ENCODE results near the gene BRINP3. TPM values are rescaled to one million over a fixed set of nuclear protein-coding genes. Genes with fewer than 3 reads are reported as not detected.

BRINP3 gene
- total RNA-seq, 4 donors from 2014 or later: 0.23 to 0.25 TPM; not detected in 2

- intact Hi-C loops (cut with DNase I; ENCODE audit: low total_unique reads): no loop called here
- H3K4me3 ChIP-seq (ENCODE audit: low read depth, poor library complexity, severe bottlenecking): no peak overlapping the region
- WGBS, 2 donors: 82 to 84% methylated on average over 2 of the region's 2 CpGs
- no peak for DNase-seq (ENCODE audit: low spot score in 2 of 2)
- TF ChIP-seq CTCF (IDR thresholded peaks at IDR 0.05) (no peak), POLR2A (IDR thresholded peaks at IDR 0.05) (no peak)
Measured at GRCh38 chr1:190289897-190290296, 187.8 kb downstream of the BRINP3 start.

- H3K4me3 ChIP-seq (ENCODE audit: low read depth, poor library complexity, severe bottlenecking): no peak overlapping the region
- intact Hi-C loops (cut with DNase I; ENCODE audit: low total_unique reads): no loop called here
- TF ChIP-seq POLR2A (IDR thresholded peaks at IDR 0.05): no peak
- no peak for DNase-seq (ENCODE audit: low spot score in 2 of 2)
- 60 to 79% methylated on average over 1 of the region's 1 CpG for WGBS, 2 donors
Measured at GRCh38 chr1:190286111-190286510, 191.6 kb downstream of the BRINP3 start.

GRCh38 chr1:190277107-190277506, 200.6 kb downstream of the BRINP3 start:
- 78 to 87% methylated on average over 3 of the region's 3 CpGs for WGBS, 2 donors
- intact Hi-C loops (cut with DNase I; ENCODE audit: low total_unique reads): no loop called here

GRCh38 chr1:190274721-190275120, 202.9 kb downstream of the BRINP3 start:
- TF ChIP-seq CTCF (IDR thresholded peaks at IDR 0.05): no peak
- TF ChIP-seq POLR2A (IDR thresholded peaks at IDR 0.05): no peak
- H3K4me3 ChIP-seq (ENCODE audit: low read depth, poor library complexity, severe bottlenecking): no peak overlapping the region
- intact Hi-C loops (cut with DNase I; ENCODE audit: low total_unique reads): no loop called here
- DNase-seq (ENCODE audit: low spot score in 2 of 2): no peak
- WGBS, 2 donors: 90 to 95% methylated on average over 1 of the region's 1 CpG

More at GRCh38 chr1:190277107-190277506, 200.6 kb downstream of the BRINP3 start:
- DNase-seq (ENCODE audit: low spot score in 2 of 2): no peak
- TF ChIP-seq POLR2A (IDR thresholded peaks at IDR 0.05) (no peak), CTCF (IDR thresholded peaks at IDR 0.05) (no peak)
- H3K4me3 ChIP-seq (ENCODE audit: low read depth, poor library complexity, severe bottlenecking): no peak overlapping the region

GRCh38 chr1:190273161-190273560, 204.5 kb downstream of the BRINP3 start:
- TF ChIP-seq CTCF (IDR thresholded peaks at IDR 0.05) (no peak), POLR2A (IDR thresholded peaks at IDR 0.05) (no peak)
- intact Hi-C loops (cut with DNase I; ENCODE audit: low total_unique reads): no loop called here
- DNase-seq (ENCODE audit: low spot score in 2 of 2): no peak
- H3K4me3 ChIP-seq (ENCODE audit: low read depth, poor library complexity, severe bottlenecking): no peak overlapping the region
- WGBS, 2 donors: 47 to 70% methylated on average over 2 of the region's 2 CpGs

GRCh38 chr1:190262538-190262937, 215.1 kb downstream of the BRINP3 start:
- 71 to 86% methylated on average over 3 of the region's 3 CpGs for WGBS, 2 donors
- H3K4me3 ChIP-seq (ENCODE audit: low read depth, poor library complexity, severe bottlenecking): no peak overlapping the region
- intact Hi-C loops (cut with DNase I; ENCODE audit: low total_unique reads): no loop called here
- no peak for TF ChIP-seq CTCF (IDR thresholded peaks at IDR 0.05)
- no peak for TF ChIP-seq POLR2A (IDR thresholded peaks at IDR 0.05)
- DNase-seq (ENCODE audit: low spot score in 2 of 2): no peak

All from lower leg skin (tissue), 4 donors.